ENCODE data around the gene FARP1.

Gene FARP1

DNA sequence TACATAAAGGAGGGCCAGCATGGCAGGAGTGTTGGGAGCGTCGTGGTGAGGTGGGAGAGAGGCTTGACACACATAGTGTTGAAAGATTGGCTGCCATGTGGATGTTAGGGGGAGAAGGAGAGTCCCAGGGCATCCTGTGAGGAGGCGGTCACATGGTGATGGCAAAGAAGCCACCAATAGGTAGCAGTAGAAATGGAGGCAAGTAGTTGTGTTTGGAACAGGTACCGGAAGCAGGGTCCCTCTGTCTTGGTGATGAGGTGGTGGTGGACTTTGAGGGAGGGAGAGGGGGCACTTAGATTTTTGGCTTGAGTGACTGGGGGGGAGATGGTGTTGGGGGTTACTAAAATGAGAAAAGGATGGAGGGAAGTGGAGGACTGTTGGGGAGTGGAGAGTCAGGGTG, 227.4 kb downstream of the FARP1 start:
- ChIA-PET POLR2A (ENCODE audit: low non-redundant PET) (no interaction called here), CTCF (no interaction called here)
- TF ChIP-seq, protein P1, sequence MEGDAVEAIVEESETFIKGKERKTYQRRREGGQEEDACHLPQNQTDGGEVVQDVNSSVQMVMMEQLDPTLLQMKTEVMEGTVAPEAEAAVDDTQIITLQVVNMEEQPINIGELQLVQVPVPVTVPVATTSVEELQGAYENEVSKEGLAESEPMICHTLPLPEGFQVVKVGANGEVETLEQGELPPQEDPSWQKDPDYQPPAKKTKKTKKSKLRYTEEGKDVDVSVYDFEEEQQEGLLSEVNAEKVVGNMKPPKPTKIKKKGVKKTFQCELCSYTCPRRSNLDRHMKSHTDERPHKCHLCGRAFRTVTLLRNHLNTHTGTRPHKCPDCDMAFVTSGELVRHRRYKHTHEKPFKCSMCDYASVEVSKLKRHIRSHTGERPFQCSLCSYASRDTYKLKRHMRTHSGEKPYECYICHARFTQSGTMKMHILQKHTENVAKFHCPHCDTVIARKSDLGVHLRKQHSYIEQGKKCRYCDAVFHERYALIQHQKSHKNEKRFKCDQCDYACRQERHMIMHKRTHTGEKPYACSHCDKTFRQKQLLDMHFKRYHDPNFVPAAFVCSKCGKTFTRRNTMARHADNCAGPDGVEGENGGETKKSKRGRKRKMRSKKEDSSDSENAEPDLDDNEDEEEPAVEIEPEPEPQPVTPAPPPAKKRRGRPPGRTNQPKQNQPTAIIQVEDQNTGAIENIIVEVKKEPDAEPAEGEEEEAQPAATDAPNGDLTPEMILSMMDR (conservative IDR thresholded peaks at IDR 0.05; ENCODE audit: low read depth), result no peak
- DNase-seq (ENCODE audit: low spot score), result no peak
- H3K27ac ChIP-seq, result no peak overlapping the region

DNA sequence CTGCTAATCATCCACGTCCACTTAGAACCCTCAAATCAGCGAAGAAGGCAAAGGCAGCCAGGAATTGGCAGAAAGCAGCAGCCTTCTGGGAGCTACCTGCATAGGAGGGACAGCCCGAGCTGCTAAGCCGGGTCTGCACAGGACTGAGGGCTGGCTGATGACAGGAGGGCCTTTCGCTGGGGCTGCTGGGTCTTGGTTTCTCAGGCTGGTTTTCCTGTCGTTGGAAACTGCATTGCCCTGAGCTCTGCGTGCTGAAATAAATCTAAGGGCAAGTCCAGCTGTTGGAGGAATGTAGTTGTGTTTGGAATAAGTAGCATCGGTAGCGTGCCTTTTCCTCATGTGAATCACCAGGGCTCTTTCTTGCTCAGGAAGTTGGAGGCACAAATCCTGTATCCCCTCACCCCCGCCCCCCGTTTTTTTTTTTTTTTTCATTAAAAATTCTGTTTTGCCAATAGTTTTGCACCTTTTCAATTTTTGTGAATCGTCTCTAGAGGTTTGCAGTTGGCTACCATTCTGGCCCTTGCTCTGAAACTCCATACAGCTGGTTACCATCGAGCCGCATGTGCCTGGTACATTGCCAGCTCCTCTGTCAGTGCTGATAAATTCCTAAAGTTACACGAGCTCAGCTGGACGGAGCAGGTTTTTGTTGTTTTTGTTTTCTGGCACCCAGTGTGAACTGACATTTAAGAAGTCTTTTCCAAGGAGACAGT, 228.1 kb downstream of the FARP1 start:
- ChIA-PET CTCF (interaction anchor here (0.6 kb wide), 1 partner anchor 302 kb away, joined by 3 read pairs; no protein-coding TSS in a partner anchor), POLR2A (ENCODE audit: low non-redundant PET) (no interaction called here)
- TF ChIP-seq, protein P1 (conservative IDR thresholded peaks at IDR 0.05; ENCODE audit: low read depth), result no peak
- no peak for DNase-seq (ENCODE audit: low spot score)
- no peak overlapping the region for H3K27ac ChIP-seq

DNA sequence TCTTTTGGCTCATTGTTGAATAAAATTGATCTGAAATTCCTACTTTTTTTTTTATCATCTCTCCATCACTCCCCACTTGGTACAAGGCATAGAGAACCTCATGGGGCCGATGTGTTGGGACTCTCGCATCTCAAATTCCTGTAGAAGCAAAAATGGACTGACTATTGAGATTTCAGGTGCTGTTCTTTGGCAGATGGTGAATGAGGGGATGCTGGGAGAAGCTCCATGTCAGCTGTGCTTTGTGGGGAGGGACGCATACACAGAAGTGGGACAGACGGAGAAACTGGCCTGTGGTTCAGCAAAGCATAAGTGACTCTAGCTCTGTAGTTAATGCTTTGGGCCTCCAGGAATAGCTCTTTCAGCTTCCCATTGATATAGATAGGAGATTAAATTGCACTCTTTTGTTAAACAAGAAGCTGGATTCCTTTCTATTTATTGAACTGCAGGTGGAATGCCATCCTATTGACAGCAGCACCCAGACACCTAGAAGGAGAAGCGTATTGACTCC, 228.7 kb downstream of the FARP1 start:
- no peak for DNase-seq (ENCODE audit: low spot score)
- POLR2A ChIA-PET (ENCODE audit: low non-redundant PET), result no interaction called here
- TF ChIP-seq, protein P1 (conservative IDR thresholded peaks at IDR 0.05; ENCODE audit: low read depth), result no peak
- CTCF ChIA-PET, result interaction anchor here (0.6 kb wide), 1 partner anchor 302 kb away, joined by 3 read pairs; no protein-coding TSS in a partner anchor
- no peak overlapping the region for H3K27ac ChIP-seq

DNA sequence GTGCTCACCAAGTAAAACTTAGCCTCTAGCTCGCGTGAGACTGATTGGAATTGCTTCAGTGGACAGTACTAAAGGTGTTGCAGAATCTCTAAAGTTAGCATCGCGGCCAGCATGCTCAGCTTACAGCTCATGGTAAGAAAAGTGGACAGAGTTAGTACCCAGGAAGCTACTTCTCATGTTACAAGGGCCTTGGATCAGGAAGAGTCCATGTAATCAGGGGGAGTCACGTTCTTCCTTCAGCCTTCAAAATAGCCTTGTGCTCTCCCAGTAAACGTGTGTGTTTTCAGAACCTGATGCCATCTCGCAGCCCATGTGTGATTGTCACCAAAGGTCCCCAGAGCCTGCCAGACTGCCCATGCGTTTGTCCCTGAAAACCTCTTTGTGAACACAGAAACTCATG, 230.0 kb downstream of the FARP1 start:
- TF ChIP-seq, protein P1 (conservative IDR thresholded peaks at IDR 0.05; ENCODE audit: low read depth), result no peak
- no peak overlapping the region for H3K27ac ChIP-seq
- DNase-seq (ENCODE audit: low spot score), result no peak
- ChIA-PET CTCF (interaction anchor here (0.5 kb wide), 1 partner anchor 470 kb away, joined by 3 read pairs; no protein-coding TSS in a partner anchor), POLR2A (ENCODE audit: low non-redundant PET) (no interaction called here)

DNA sequence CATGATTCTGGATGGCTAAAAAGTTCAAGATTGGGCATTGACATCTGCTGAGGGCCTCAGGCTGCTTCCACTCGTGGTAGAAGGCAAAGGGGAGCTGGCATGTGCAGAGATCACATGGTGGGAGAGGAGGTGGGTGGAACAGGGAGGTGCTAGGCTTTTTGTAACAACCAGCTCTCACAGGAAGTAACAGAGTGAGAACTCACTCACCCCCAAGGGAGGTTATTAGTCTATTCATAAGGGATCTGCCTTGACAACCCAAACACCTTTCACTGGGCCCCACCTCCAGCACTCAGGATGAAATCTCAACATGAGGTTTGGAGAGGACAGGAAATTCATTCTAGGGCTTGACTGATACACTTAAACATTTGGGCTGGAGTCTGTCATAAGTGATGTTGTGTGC, 231.9 kb downstream of the FARP1 start:
- ChIA-PET CTCF (no interaction called here), POLR2A (ENCODE audit: low non-redundant PET) (no interaction called here)
- H3K27ac ChIP-seq, result no peak overlapping the region
- DNase-seq (ENCODE audit: low spot score), result no peak
- TF ChIP-seq, protein P1 (conservative IDR thresholded peaks at IDR 0.05; ENCODE audit: low read depth), result no peak

DNA sequence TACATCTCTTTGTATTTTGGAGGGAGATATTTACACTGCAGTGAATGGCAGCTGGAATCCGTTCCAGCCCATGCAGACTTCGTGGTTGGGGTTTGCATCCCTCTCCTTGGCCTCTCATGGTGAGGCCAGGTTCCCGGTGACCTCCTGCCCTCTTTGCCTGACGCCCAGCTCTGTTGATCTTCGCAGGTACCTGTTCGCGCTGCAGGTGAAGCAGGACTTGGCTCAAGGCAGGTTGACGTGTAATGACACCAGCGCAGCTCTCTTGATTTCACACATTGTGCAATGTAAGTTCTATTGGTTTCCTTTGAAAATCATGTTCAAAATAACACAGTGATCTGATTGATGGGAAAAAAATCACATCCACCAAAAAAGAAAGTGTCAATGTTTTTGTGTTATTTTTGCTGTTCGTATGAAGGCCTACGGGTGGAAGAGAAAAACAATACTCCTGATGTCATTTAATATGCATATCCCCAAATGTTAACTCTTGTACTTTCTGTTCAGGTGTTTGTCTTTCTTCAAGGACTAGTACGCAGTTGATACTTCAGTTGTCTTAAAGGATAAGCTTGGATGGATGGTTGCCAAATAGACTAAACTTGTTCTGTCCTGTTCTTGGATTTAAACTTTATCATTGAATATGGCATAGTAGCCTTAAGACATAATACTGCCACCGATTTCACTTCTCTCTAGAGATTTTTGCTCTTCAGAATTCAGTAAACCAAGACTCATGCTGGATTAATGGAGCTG, 234.9 kb downstream of the FARP1 start:
- H3K27ac ChIP-seq, result no peak overlapping the region
- ChIA-PET CTCF (interaction anchor here (0.5 kb wide), 1 partner anchor 440 kb away, joined by 3 read pairs; no protein-coding TSS in a partner anchor), POLR2A (ENCODE audit: low non-redundant PET) (no interaction called here)
- DNase-seq (ENCODE audit: low spot score), result no peak
- TF ChIP-seq, protein P1 (conservative IDR thresholded peaks at IDR 0.05; ENCODE audit: low read depth), result no peak
